Ovary (tissue), 3 donors: Measurements from ENCODE around the gene NHLH1.

Experiments used
- POLR2A ChIP-seq: fragments of 450-650 bp; IDR thresholded peaks from one replicate; pipeline ENCODE4 v1.6.1; 2017; ENCODE audit warnings: antibody characterized with exemption, mild to moderate bottlenecking, moderate library complexity
- TF ChIP-seq, protein P1 (sequence below), 3 donors: fragments of 450-650 bp in 2 of 3; fragments of 200-600 bp in 1 of 3; IDR thresholded peaks; one replicate each; pipeline versions ENCODE4 v1.5.1 to v1.8.0; 2016 to 2022; ENCODE audit warnings: antibody characterized with exemption in 3 of 3, mild to moderate bottlenecking in 1 of 3
- donor health status: DM: no; HTN: no; CAD: no.

DNA sequence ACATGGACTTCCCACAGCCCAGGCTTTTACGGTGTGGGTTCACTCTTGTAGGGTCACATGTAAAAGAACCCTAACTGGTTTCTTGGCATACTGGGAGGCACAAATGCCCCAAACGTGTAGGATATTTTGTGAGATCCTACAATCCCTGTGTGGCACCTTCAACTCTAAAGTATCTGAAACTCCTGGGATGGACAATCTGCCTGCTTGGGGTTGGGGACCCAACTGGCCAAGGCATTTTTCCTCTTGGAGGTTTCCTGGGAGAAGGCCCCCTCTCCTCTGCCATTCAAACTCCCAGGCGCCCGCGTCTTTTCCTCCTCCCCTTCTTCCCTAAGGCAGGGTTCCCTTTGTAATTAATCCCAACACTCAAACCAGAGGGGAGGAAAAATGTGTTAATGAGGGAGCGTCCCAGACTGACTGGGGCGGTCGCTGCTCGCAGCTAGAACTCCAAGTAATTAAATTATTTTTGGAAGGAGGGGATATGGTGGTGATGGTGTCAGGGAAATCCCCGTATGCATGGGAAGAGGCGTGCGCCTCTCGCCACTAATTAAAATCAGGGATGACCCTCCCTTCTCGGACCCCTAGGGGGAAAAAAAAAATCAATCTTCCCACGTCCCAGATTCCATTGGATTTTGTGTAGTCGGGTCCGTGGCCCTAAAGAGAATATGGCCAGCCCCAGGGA lies 32.8 kb downstream of the NHLH1 start:
- TF ChIP-seq, protein P1, sequence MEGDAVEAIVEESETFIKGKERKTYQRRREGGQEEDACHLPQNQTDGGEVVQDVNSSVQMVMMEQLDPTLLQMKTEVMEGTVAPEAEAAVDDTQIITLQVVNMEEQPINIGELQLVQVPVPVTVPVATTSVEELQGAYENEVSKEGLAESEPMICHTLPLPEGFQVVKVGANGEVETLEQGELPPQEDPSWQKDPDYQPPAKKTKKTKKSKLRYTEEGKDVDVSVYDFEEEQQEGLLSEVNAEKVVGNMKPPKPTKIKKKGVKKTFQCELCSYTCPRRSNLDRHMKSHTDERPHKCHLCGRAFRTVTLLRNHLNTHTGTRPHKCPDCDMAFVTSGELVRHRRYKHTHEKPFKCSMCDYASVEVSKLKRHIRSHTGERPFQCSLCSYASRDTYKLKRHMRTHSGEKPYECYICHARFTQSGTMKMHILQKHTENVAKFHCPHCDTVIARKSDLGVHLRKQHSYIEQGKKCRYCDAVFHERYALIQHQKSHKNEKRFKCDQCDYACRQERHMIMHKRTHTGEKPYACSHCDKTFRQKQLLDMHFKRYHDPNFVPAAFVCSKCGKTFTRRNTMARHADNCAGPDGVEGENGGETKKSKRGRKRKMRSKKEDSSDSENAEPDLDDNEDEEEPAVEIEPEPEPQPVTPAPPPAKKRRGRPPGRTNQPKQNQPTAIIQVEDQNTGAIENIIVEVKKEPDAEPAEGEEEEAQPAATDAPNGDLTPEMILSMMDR (IDR thresholded peaks at IDR 0.05) = no peak
- TF ChIP-seq POLR2A = no peak
